ENCODE results near the gene RHOT1.
A peak's percentile ranks its signal among the peaks of the same experiment; 100 is the strongest.
"Not testable (repeated sequence)": the region's sequence is repeated elsewhere in the genome, so short reads cannot be mapped to it uniquely, and the experiment has no call there.

Gene RHOT1

GRCh38 chr17:32124985-32125847, 17.1 kb upstream of the RHOT1 start:
- peak; percentile 48 for DNase-seq (ENCODE audit: low spot score)

GRCh38 chr17:32125848-32126153, 16.5 kb upstream of the RHOT1 start:
- DNase-seq (ENCODE audit: low spot score) = no peak

GRCh38 chr17:32126325-32126724, 16.0 kb upstream of the RHOT1 start:
- DNase-seq (ENCODE audit: low spot score) = no peak

- DNase-seq (ENCODE audit: low spot score) = no peak
Measured at GRCh38 chr17:32126746-32127145, 15.6 kb upstream of the RHOT1 start.

- DNase-seq (ENCODE audit: low spot score) = peak; percentile 80
Measured at GRCh38 chr17:32127158-32127897, 15.0 kb upstream of the RHOT1 start.

GRCh38 chr17:32128470-32128869, 13.8 kb upstream of the RHOT1 start:
- not testable (repeated sequence) for DNase-seq (ENCODE audit: low spot score)

GRCh38 chr17:32135497-32136117, 6.7 kb upstream of the RHOT1 start:
- not testable (repeated sequence) for DNase-seq (ENCODE audit: low spot score)

- DNase-seq (ENCODE audit: low spot score) = no peak
Measured at GRCh38 chr17:32136856-32137255, 5.4 kb upstream of the RHOT1 start.

- not testable (repeated sequence) for DNase-seq (ENCODE audit: low spot score)
Measured at GRCh38 chr17:32139504-32139903, 2.8 kb upstream of the RHOT1 start.

- DNase-seq (ENCODE audit: low spot score) = peak; percentile 47
Measured at GRCh38 chr17:32141258-32141657, 1.0 kb upstream of the RHOT1 start.

GRCh38 chr17:32141679-32142037, 644 bp upstream of the RHOT1 start:
- no peak for DNase-seq (ENCODE audit: low spot score)

- peak; percentile 80 for DNase-seq (ENCODE audit: low spot score)
Measured at GRCh38 chr17:32142857-32143526, 690 bp downstream of the RHOT1 start.

GRCh38 chr17:32143527-32143870, 1.2 kb downstream of the RHOT1 start:
- no peak for DNase-seq (ENCODE audit: low spot score)

- not testable (repeated sequence) for DNase-seq (ENCODE audit: low spot score)
Measured at GRCh38 chr17:32144442-32144841, 2.1 kb downstream of the RHOT1 start.

GRCh38 chr17:32148351-32148750, 6.0 kb downstream of the RHOT1 start:
- no peak for DNase-seq (ENCODE audit: low spot score)

- no peak for DNase-seq (ENCODE audit: low spot score)
Measured at GRCh38 chr17:32150358-32150757, 8.1 kb downstream of the RHOT1 start.

GRCh38 chr17:32152130-32152529, 9.8 kb downstream of the RHOT1 start:
- DNase-seq (ENCODE audit: low spot score) = no peak

GRCh38 chr17:32155896-32156295, 13.6 kb downstream of the RHOT1 start:
- no peak for DNase-seq (ENCODE audit: low spot score)

GRCh38 chr17:32156656-32157055, 14.4 kb downstream of the RHOT1 start:
- DNase-seq (ENCODE audit: low spot score) = no peak

GRCh38 chr17:32157225-32157624, 14.9 kb downstream of the RHOT1 start:
- DNase-seq (ENCODE audit: low spot score) = peak; percentile 7

GRCh38 chr17:32158870-32159585, 16.7 kb downstream of the RHOT1 start:
- DNase-seq (ENCODE audit: low spot score) = no peak
